Mesendoderm (in vitro differentiated cells): ENCODE measurements around the gene EPHB2.

Experiments used
- DNase-seq: peaks from one replicate; pipeline ENCODE4 v3.0.0; 2013
- H2AK5ac ChIP-seq: 2 replicates; pipeline ENCODE4 v1.6.1; 2013; ENCODE audit warnings: low read length, inconsistent platforms
- H2BK120ac ChIP-seq: 2 replicates; pipeline ENCODE4 v1.6.1; 2013; ENCODE audit warnings: low read depth, mild to moderate bottlenecking, low read length, moderate library complexity, mixed read lengths
- H2BK15ac ChIP-seq: replicated peaks from 2 replicates; pipeline ENCODE4 v1.6.1; 2013; ENCODE audit warnings: low read depth, mild to moderate bottlenecking, moderate library complexity
- H2BK5ac ChIP-seq: 2 replicates; pipeline ENCODE4 v1.6.1; 2013; ENCODE audit warnings: low read length, inconsistent platforms
- H3K18ac ChIP-seq: 2 replicates; pipeline ENCODE4 v1.6.1; 2013; ENCODE audit warnings: mild to moderate bottlenecking, low read length, mixed read lengths
- H3K23ac ChIP-seq: one replicate; pipeline ENCODE4 v1.6.1; 2013; ENCODE audit warnings: low read length
- H3K27ac ChIP-seq: 2 replicates; pipeline ENCODE4 v1.5.1; 2013; ENCODE audit warnings: low read depth, mild to moderate bottlenecking, inconsistent platforms, low read length, moderate library complexity
- H3K27me3 ChIP-seq: 2 replicates; pipeline ENCODE4 v1.6.1; 2013; ENCODE audit warnings: low read length, control low read depth, mild to moderate bottlenecking, inconsistent platforms; ENCODE audit not compliant: insufficient read depth, poor library complexity
- H3K36me3 ChIP-seq: 2 replicates; pipeline ENCODE4 v1.6.1; 2013; ENCODE audit warnings: low read length, inconsistent platforms; ENCODE audit not compliant: control insufficient read depth, insufficient read depth
- H3K4ac ChIP-seq: one replicate; pipeline ENCODE4 v1.6.1; 2013; ENCODE audit warnings: low read depth, mild to moderate bottlenecking, low read length, moderate library complexity
- H3K4me1 ChIP-seq: 2 replicates; pipeline ENCODE4 v1.6.1; 2013; ENCODE audit warnings: low read depth, low read length, inconsistent platforms; ENCODE audit not compliant: control insufficient read depth
- H3K4me2 ChIP-seq: 2 replicates; pipeline ENCODE4 v1.6.1; 2013; ENCODE audit warnings: low read length
- H3K4me3 ChIP-seq: 2 replicates; pipeline ENCODE4 v1.5.1; 2013; ENCODE audit warnings: mild to moderate bottlenecking, low read length
- H3K56ac ChIP-seq: one replicate; pipeline ENCODE4 v1.6.1; 2013; ENCODE audit warnings: low read length
- H3K79me1 ChIP-seq: 2 replicates; pipeline ENCODE4 v1.6.1; 2013; ENCODE audit warnings: low read length, inconsistent platforms
- H3K79me2 ChIP-seq: 2 replicates; pipeline ENCODE4 v1.6.1; 2013; ENCODE audit warnings: mild to moderate bottlenecking, low read length; ENCODE audit not compliant: control insufficient read depth, insufficient read depth
- H3K9ac ChIP-seq: 2 replicates; pipeline ENCODE4 v1.6.1; 2013; ENCODE audit warnings: low read length, inconsistent platforms
- H4K5ac ChIP-seq: one replicate; pipeline ENCODE4 v1.6.1; 2013; ENCODE audit warnings: low read length
- H4K8ac ChIP-seq: one replicate; pipeline ENCODE4 v1.6.1; 2013; ENCODE audit warnings: low read depth, mild to moderate bottlenecking, control low read depth, low read length, moderate library complexity
- WGBS: extraction: QIAGEN DNeasy Blood & Tissue Kit; methylation state at CpG from one replicate; pipeline ENCODE4 v1.1.7; 2013; ENCODE audit warnings: low lambda C conversion rate, missing lambda C conversion rate; ENCODE audit not compliant: insufficient coverage; ENCODE audit errors: extremely low coverage; 5-methylcytosine and 5-hydroxymethylcytosine counted together

EPHB2 gene

GRCh38 chr1:22855668-22856606, 145.3 kb downstream of the EPHB2 start:
- Histone ChIP-seq H2BK15ac (no peak overlapping the region), H4K5ac (no peak overlapping the region)
- no CpG with 5 or more reads among the region's 15 CpGs for WGBS

GRCh38 chr1:22857661-22858060, 147.0 kb downstream of the EPHB2 start:
- H3K79me1 ChIP-seq = no peaks in the 10 kb centered on the region
- H3K79me2 ChIP-seq = no peaks in the 10 kb centered on the region
- no peak for DNase-seq
- no peak overlapping the region for H3K18ac ChIP-seq
- H3K27ac ChIP-seq = no peak overlapping the region
- no peaks in the 10 kb centered on the region for H3K36me3 ChIP-seq
- H3K23ac ChIP-seq = no peak overlapping the region
- no peak overlapping the region for H2BK120ac ChIP-seq
- no peak overlapping the region for H3K4ac ChIP-seq
- H3K4me1 ChIP-seq = peaks cover 9% of the 10 kb centered on the region
- H3K56ac ChIP-seq = peak overlapping the region; percentile 22
- no peak overlapping the region for H4K5ac ChIP-seq
- no peak overlapping the region for H4K8ac ChIP-seq
- H2BK5ac ChIP-seq = no peak overlapping the region
- peak overlapping the region; percentile 36 for H2AK5ac ChIP-seq
- no peaks in the 10 kb centered on the region for H3K27me3 ChIP-seq
- H2BK15ac ChIP-seq = no peak overlapping the region
- no peak overlapping the region for H3K4me2 ChIP-seq
- no peak overlapping the region for H3K4me3 ChIP-seq
- WGBS = no CpG with 5 or more reads among the region's 7 CpGs
- H3K9ac ChIP-seq = no peak overlapping the region

More at GRCh38 chr1:22855668-22856606, 145.3 kb downstream of the EPHB2 start:
- H3K79me2 ChIP-seq = no peaks in the 10 kb centered on the region
- H3K56ac ChIP-seq = peak overlapping the region; percentile 36
- H3K4ac ChIP-seq = no peak overlapping the region
- peak overlapping the region; percentile 47 for H2AK5ac ChIP-seq
- H2BK5ac ChIP-seq = peak overlapping the region; percentile 71
- no peaks in the 10 kb centered on the region for H3K79me1 ChIP-seq
- no peaks in the 10 kb centered on the region for H3K36me3 ChIP-seq
- H3K18ac ChIP-seq = no peak overlapping the region
- no peak for DNase-seq
- peak overlapping the region; percentile 8 for H3K9ac ChIP-seq
- H3K4me1 ChIP-seq = peaks cover 15% of the 10 kb centered on the region
- H3K4me3 ChIP-seq = no peak overlapping the region
- no peak overlapping the region for H3K23ac ChIP-seq
- no peak overlapping the region for H2BK120ac ChIP-seq
- no peaks in the 10 kb centered on the region for H3K27me3 ChIP-seq
- H3K4me2 ChIP-seq = no peak overlapping the region
- H4K8ac ChIP-seq = no peak overlapping the region
- H3K27ac ChIP-seq = no peak overlapping the region

- Histone ChIP-seq H2AK5ac (no peak overlapping the region), H3K23ac (no peak overlapping the region), H3K4me2 (no peak overlapping the region), H3K4me1 (peaks cover 3% of the 10 kb centered on the region), H3K18ac (no peak overlapping the region), H3K56ac (no peak overlapping the region), H2BK5ac (no peak overlapping the region), H4K5ac (no peak overlapping the region), H3K4ac (no peak overlapping the region), H3K27me3 (no peaks in the 10 kb centered on the region), H3K79me1 (no peaks in the 10 kb centered on the region), H3K36me3 (no peaks in the 10 kb centered on the region), H3K4me3 (no peak overlapping the region), H3K27ac (no peak overlapping the region), H3K79me2 (no peaks in the 10 kb centered on the region), H2BK15ac (no peak overlapping the region), H3K9ac (no peak overlapping the region), H4K8ac (no peak overlapping the region), H2BK120ac (no peak overlapping the region)
- WGBS = no CpG with 5 or more reads among the region's 9 CpGs
- no peak for DNase-seq
Measured at GRCh38 chr1:22860414-22860800, 149.8 kb downstream of the EPHB2 start.

GRCh38 chr1:22860883-22861385, 150.3 kb downstream of the EPHB2 start:
- H3K27me3 ChIP-seq = no peaks in the 10 kb centered on the region
- no peak overlapping the region for H3K9ac ChIP-seq
- no peak overlapping the region for H2BK5ac ChIP-seq
- H3K23ac ChIP-seq = no peak overlapping the region
- H2AK5ac ChIP-seq = no peak overlapping the region
- H3K4me2 ChIP-seq = no peak overlapping the region
- H3K56ac ChIP-seq = no peak overlapping the region
- H4K8ac ChIP-seq = no peak overlapping the region
- no peak overlapping the region for H3K18ac ChIP-seq
- no peak for DNase-seq
- no peak overlapping the region for H3K4ac ChIP-seq
- H4K5ac ChIP-seq = no peak overlapping the region
- no peaks in the 10 kb centered on the region for H3K79me2 ChIP-seq
- no peak overlapping the region for H2BK120ac ChIP-seq
- H3K79me1 ChIP-seq = no peaks in the 10 kb centered on the region
- H3K27ac ChIP-seq = no peak overlapping the region
- no peaks in the 10 kb centered on the region for H3K4me1 ChIP-seq
- H3K36me3 ChIP-seq = no peaks in the 10 kb centered on the region
- no peak overlapping the region for H3K4me3 ChIP-seq
- H2BK15ac ChIP-seq = no peak overlapping the region
- no CpG with 5 or more reads among the region's 4 CpGs for WGBS

- no peak overlapping the region for H3K23ac ChIP-seq
- H4K8ac ChIP-seq = no peak overlapping the region
- H3K18ac ChIP-seq = no peak overlapping the region
- H3K56ac ChIP-seq = no peak overlapping the region
- no peak overlapping the region for H2AK5ac ChIP-seq
- H2BK5ac ChIP-seq = no peak overlapping the region
- no peak overlapping the region for H4K5ac ChIP-seq
- no peak overlapping the region for H3K27ac ChIP-seq
- no peak overlapping the region for H2BK120ac ChIP-seq
- H2BK15ac ChIP-seq = no peak overlapping the region
- no peak overlapping the region for H3K9ac ChIP-seq
- no peak overlapping the region for H3K4me2 ChIP-seq
- H3K79me2 ChIP-seq = no peaks in the 10 kb centered on the region
- no peak overlapping the region for H3K4me3 ChIP-seq
- H3K4me1 ChIP-seq = no peaks in the 10 kb centered on the region
- H3K79me1 ChIP-seq = no peaks in the 10 kb centered on the region
- H3K27me3 ChIP-seq = no peaks in the 10 kb centered on the region
- no peak overlapping the region for H3K4ac ChIP-seq
- WGBS = no CpG with 5 or more reads among the region's 4 CpGs
- no peaks in the 10 kb centered on the region for H3K36me3 ChIP-seq
- peak; percentile 40 for DNase-seq
Measured at GRCh38 chr1:22861764-22862440, 151.3 kb downstream of the EPHB2 start.
